Keratinocyte (primary cell): ENCODE data around the gene PRRT3.
"Not testable (repeated sequence)": the region's sequence is repeated elsewhere in the genome, so short reads cannot be mapped to it uniquely, and the experiment has no call there.

Source experiments
- EZH2 ChIP-seq: IDR thresholded peaks from one replicate; pipeline ENCODE4 v1.6.1; 2012; ENCODE audit warnings: inconsistent platforms, mild to moderate bottlenecking, low read length, moderate library complexity
- TF ChIP-seq, protein P1 (sequence below), 3 experiments: IDR thresholded peaks in 1 of 3; conservative IDR thresholded peaks in 1 of 3; optimal IDR thresholded peaks in 1 of 3; 2 replicates in 2 of 3; 3 replicates in 1 of 3; pipeline versions ENCODE3 to v1.5.1; 2011; ENCODE audit warnings: low read length in 3 of 3, mild to moderate bottlenecking in 3 of 3, moderate library complexity in 2 of 3, control low read depth in 1 of 3, inconsistent platforms in 1 of 3; ENCODE audit not compliant: insufficient read depth in 2 of 3; ENCODE audit errors: extremely low read depth in 1 of 3

DNA sequence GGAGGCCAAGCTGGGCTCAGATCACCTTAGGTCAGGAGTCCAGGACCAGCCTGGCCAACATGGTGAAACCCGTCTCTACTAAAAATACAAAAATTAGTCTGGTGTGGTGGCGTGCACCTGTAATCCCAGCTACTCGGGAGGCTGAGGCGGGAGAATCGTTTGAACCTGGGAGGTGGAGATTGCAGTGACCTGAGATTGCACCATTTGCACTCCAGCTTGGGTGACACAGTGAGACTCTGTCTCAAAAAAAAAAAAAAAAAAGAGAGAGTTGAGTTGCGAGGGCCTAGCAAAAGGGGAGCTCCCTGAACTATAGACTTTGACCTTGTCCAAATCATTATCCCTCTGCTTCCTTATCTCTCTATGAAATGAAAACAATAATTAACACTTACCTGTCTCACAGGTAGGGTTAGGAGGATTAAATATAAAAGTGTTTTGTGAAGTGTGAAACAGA, 51.2 kb downstream of the PRRT3 start:
- TF ChIP-seq, protein P1, sequence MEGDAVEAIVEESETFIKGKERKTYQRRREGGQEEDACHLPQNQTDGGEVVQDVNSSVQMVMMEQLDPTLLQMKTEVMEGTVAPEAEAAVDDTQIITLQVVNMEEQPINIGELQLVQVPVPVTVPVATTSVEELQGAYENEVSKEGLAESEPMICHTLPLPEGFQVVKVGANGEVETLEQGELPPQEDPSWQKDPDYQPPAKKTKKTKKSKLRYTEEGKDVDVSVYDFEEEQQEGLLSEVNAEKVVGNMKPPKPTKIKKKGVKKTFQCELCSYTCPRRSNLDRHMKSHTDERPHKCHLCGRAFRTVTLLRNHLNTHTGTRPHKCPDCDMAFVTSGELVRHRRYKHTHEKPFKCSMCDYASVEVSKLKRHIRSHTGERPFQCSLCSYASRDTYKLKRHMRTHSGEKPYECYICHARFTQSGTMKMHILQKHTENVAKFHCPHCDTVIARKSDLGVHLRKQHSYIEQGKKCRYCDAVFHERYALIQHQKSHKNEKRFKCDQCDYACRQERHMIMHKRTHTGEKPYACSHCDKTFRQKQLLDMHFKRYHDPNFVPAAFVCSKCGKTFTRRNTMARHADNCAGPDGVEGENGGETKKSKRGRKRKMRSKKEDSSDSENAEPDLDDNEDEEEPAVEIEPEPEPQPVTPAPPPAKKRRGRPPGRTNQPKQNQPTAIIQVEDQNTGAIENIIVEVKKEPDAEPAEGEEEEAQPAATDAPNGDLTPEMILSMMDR (optimal IDR thresholded peaks at IDR 0.05 in 1 of 3, IDR thresholded peaks at IDR 0.05 in 1 of 3, conservative IDR thresholded peaks at IDR 0.05 in 1 of 3; ENCODE audit: extremely low read depth in 1 of 3, insufficient read depth in 2 of 3, low read length in 3 of 3), result not testable (repeated sequence)
- not testable (repeated sequence) for TF ChIP-seq EZH2
